IMR-90 (cell line): Measurements from ENCODE around the gene VAT1L. TPM values are rescaled to one million over a fixed set of nuclear protein-coding genes. Genes with fewer than 3 reads are reported as not detected.

Experiments
- ATAC-seq: fragments of 200-7000 bp; cut with Tn5 transposase; 2 replicates; pipeline ENCODE4 v1.9.1; 2020; ENCODE audit warnings: low read depth, mild to moderate bottlenecking, moderate library complexity
- BruUV-seq: library from RNA; stranded (reverse); fragments of 400-500 nt; replicated peaks from 2 replicates; lab custom pipeline; 2021; lab: Mats Ljungman, UMichigan
- CTCF ChIA-PET: fragments of 300-600 bp; formaldehyde crosslinking; extraction: SDS; loops from one replicate; lab custom pipeline; 2021; ENCODE audit warnings: antibody characterized with exemption; lab: Yijun Ruan, JAX
- POLR2A ChIA-PET: fragments of 300-600 bp; sonication (Branson Sonifier 250); formaldehyde crosslinking; loops from one replicate; lab custom pipeline; 2022; ENCODE audit warnings: antibody characterized with exemption; ENCODE audit not compliant: unreplicated experiment; lab: Charles Lee
- DNase-seq: peaks from one replicate; pipeline ENCODE4 v3.0.0; 2013
- H2AFZ ChIP-seq: replicated peaks from 2 replicates; pipeline ENCODE3; 2013; ENCODE audit warnings: low read length, mild to moderate bottlenecking; ENCODE audit not compliant: poor library complexity
- H2AK5ac ChIP-seq: 2 replicates; pipeline ENCODE4 v1.6.1; 2013; ENCODE audit warnings: low read depth, low read length, inconsistent platforms
- H2AK9ac ChIP-seq: replicated peaks from 2 replicates; pipeline ENCODE3; 2013; ENCODE audit warnings: mild to moderate bottlenecking, low read depth, low read length, moderate library complexity; ENCODE audit not compliant: poor library complexity
- H2BK120ac ChIP-seq: 2 replicates; pipeline ENCODE4 v1.6.1; 2013; ENCODE audit warnings: low read depth, low read length, inconsistent platforms
- H2BK15ac ChIP-seq: 3 replicates; pipeline ENCODE4 v1.6.1; 2013; ENCODE audit warnings: low read depth, low read length, inconsistent platforms
- H2BK20ac ChIP-seq: 2 replicates; pipeline ENCODE4 v1.6.1; 2013; ENCODE audit warnings: low read depth, mild to moderate bottlenecking, inconsistent platforms, low read length, moderate library complexity
- H2BK5ac ChIP-seq: 2 replicates; pipeline ENCODE4 v1.6.1; 2013; ENCODE audit warnings: mild to moderate bottlenecking, low read depth, low read length, inconsistent platforms; ENCODE audit not compliant: poor library complexity, severe bottlenecking
- H3K14ac ChIP-seq: replicated peaks from 2 replicates; pipeline ENCODE4 v1.6.1; 2013; ENCODE audit warnings: low read depth, low read length, inconsistent platforms
- H3K18ac ChIP-seq: 2 replicates; pipeline ENCODE4 v1.6.1; 2013; ENCODE audit warnings: low read depth, low read length, control low read depth
- H3K23ac ChIP-seq: 2 replicates; pipeline ENCODE4 v1.6.1; 2013; ENCODE audit warnings: low read depth, low read length, inconsistent platforms
- H3K27ac ChIP-seq: 2 replicates; pipeline ENCODE4 v1.5.1; 2013; ENCODE audit warnings: mild to moderate bottlenecking, control low read depth, low read length; ENCODE audit not compliant: insufficient read depth
- H3K27me3 ChIP-seq: 2 replicates; pipeline ENCODE4 v1.6.1; 2013; ENCODE audit warnings: low read length; ENCODE audit not compliant: control insufficient read depth, insufficient read depth
- H3K36me3 ChIP-seq: 2 replicates; pipeline ENCODE4 v1.6.1; 2013; ENCODE audit warnings: low read length, mixed read lengths; ENCODE audit not compliant: control insufficient read depth, insufficient read depth
- H3K4ac ChIP-seq: 2 replicates; pipeline ENCODE4 v1.6.1; 2013; ENCODE audit warnings: low read depth, low read length, inconsistent platforms
- H3K4me1 ChIP-seq: 2 replicates; pipeline ENCODE4 v1.6.1; 2013; ENCODE audit warnings: low read length, mixed read lengths; ENCODE audit not compliant: control insufficient read depth, insufficient read depth
- H3K4me2 ChIP-seq: 2 replicates; pipeline ENCODE4 v1.6.1; 2013; ENCODE audit warnings: low read depth, mild to moderate bottlenecking, control low read depth, low read length, moderate library complexity
- H3K4me3 ChIP-seq: 2 replicates; pipeline ENCODE4 v1.5.1; 2013; ENCODE audit warnings: low read depth, mild to moderate bottlenecking, control low read depth, low read length, moderate library complexity; ENCODE audit not compliant: insufficient read depth
- H3K56ac ChIP-seq: 2 replicates; pipeline ENCODE4 v1.6.1; 2013; ENCODE audit warnings: low read length, inconsistent platforms; ENCODE audit not compliant: insufficient read depth; ENCODE audit errors: extremely low read depth
- H3K79me1 ChIP-seq, 2 experiments: 2 replicates each; pipeline ENCODE4 v1.6.1; 2013; ENCODE audit warnings: low read length in 2 of 2, inconsistent platforms in 1 of 2, low read depth in 1 of 2
- H3K9ac ChIP-seq: 2 replicates; pipeline ENCODE4 v1.6.1; 2013; ENCODE audit warnings: low read depth, low read length, control low read depth
- H3K9me1 ChIP-seq: 2 replicates; pipeline ENCODE4 v1.6.1; 2013; ENCODE audit warnings: low read length, inconsistent platforms; ENCODE audit not compliant: insufficient read depth
- H3K9me3 ChIP-seq: 2 replicates; pipeline ENCODE4 v1.6.1; 2013; ENCODE audit warnings: low read length; ENCODE audit not compliant: control insufficient read depth, insufficient read depth
- H4K20me1 ChIP-seq: 2 replicates; pipeline ENCODE4 v1.6.1; 2013; ENCODE audit warnings: low read length, inconsistent platforms; ENCODE audit not compliant: insufficient read depth
- H4K5ac ChIP-seq: 2 replicates; pipeline ENCODE4 v1.6.1; 2013; ENCODE audit warnings: mild to moderate bottlenecking, low read depth, low read length, control low read depth
- H4K8ac ChIP-seq, 2 experiments: 2 replicates each; pipeline ENCODE4 v1.6.1; 2013; ENCODE audit warnings: low read depth in 2 of 2, low read length in 2 of 2, control low read depth in 1 of 2, inconsistent platforms in 1 of 2
- H4K91ac ChIP-seq: 2 replicates; pipeline ENCODE4 v1.6.1; 2013; ENCODE audit warnings: low read depth, low read length, inconsistent platforms; ENCODE audit not compliant: insufficient read depth
- BHLHE40 ChIP-seq: fragments of 150-350 bp; IDR thresholded peaks from 2 replicates; pipeline ENCODE4 v1.6.1; 2016; ENCODE audit warnings: mild to moderate bottlenecking, low read depth, low read length
- CEBPB ChIP-seq: IDR thresholded peaks from 2 replicates; pipeline ENCODE4 v1.6.1; 2012; ENCODE audit warnings: low read depth, low read length, improper control_type of control experiment
- CHD1 ChIP-seq: IDR thresholded peaks from 2 replicates; pipeline ENCODE4 v1.6.1; 2012; ENCODE audit warnings: low read depth, low read length, improper control_type of control experiment
- FOS ChIP-seq: fragments of 150-350 bp; IDR thresholded peaks from 2 replicates; pipeline ENCODE4 v1.6.1; 2016; ENCODE audit warnings: low read depth, low read length
- MAFK ChIP-seq: IDR thresholded peaks from 2 replicates; pipeline ENCODE4 v1.6.1; 2012; ENCODE audit warnings: low read depth, low read length, improper control_type of control experiment
- MAZ ChIP-seq: IDR thresholded peaks from 2 replicates; pipeline ENCODE4 v1.6.1; 2012; ENCODE audit warnings: low read depth, mild to moderate bottlenecking, low read length, improper control_type of control experiment, moderate library complexity, borderline replicate concordance
- MXI1 ChIP-seq: IDR thresholded peaks from 2 replicates; pipeline ENCODE4 v1.6.1; 2012; ENCODE audit warnings: low read depth, mild to moderate bottlenecking, low read length, moderate library complexity, borderline replicate concordance
- NFE2L2 ChIP-seq: fragments of 150-350 bp; IDR thresholded peaks from 2 replicates; pipeline ENCODE4 v1.6.1; 2016; ENCODE audit warnings: low read depth, mild to moderate bottlenecking, low read length
- POLR2A ChIP-seq: IDR thresholded peaks from 2 replicates; pipeline ENCODE4 v1.6.1; 2012; ENCODE audit warnings: mild to moderate bottlenecking, low read depth, low read length
- RAD21 ChIP-seq: IDR thresholded peaks from 2 replicates; pipeline ENCODE4 v1.6.1; 2012; ENCODE audit warnings: low read length, improper control_type of control experiment
- RCOR1 ChIP-seq: IDR thresholded peaks from 2 replicates; pipeline ENCODE4 v1.6.1; 2012; ENCODE audit warnings: mild to moderate bottlenecking, low read length, improper control_type of control experiment; ENCODE audit not compliant: insufficient replicate concordance
- RFX5 ChIP-seq: IDR thresholded peaks from 2 replicates; pipeline ENCODE4 v1.8.0; 2012; ENCODE audit warnings: low read depth, mild to moderate bottlenecking, low read length, moderate library complexity
- SMC3 ChIP-seq: fragments of 150-350 bp; IDR thresholded peaks from 2 replicates; pipeline ENCODE4 v1.6.1; 2016; ENCODE audit warnings: low read depth, mild to moderate bottlenecking, antibody characterized with exemption, low read length, moderate library complexity
- WGBS, 2 experiments: methylation state at CpG; one replicate each; pipeline versions ENCODE4 v1.1.5 to v1.1.7; 2013; ENCODE audit warnings: missing lambda C conversion rate in 2 of 2; ENCODE audit not compliant: insufficient read length in 1 of 2; ENCODE audit errors: extremely low coverage in 2 of 2; 5-methylcytosine and 5-hydroxymethylcytosine counted together
- dilution Hi-C: fragments of 300-500 bp; cut with HindIII; formaldehyde crosslinking; loops from one replicate; pipeline ENCODE4 v1.14.3; 2018; ENCODE audit warnings: low sequenced_read_pairs; ENCODE audit not compliant: unreplicated experiment
- in situ Hi-C: fragments of 300-500 bp; cut with MboI; formaldehyde crosslinking; loops from 3 replicates; pipeline ENCODE4 v1.14.3; 2019; ENCODE audit warnings: low sequenced_read_pairs, inconsistent platforms, mixed read lengths
- intact Hi-C: fragments of 100-400 bp; cut with micrococcal nuclease; formaldehyde crosslinking; loops from 2 replicates; pipeline ENCODE4 v1.10.0; 2022
- polyA plus RNA-seq, 3 experiments: library from polyadenylated mRNA; depleted of rRNA; stranded (reverse); fragments of >200 nt; gene quantifications; 2 replicates each; pipeline ENCODE4 v1.2.3, GENCODE V29; 2012; ENCODE audit warnings: low replicate concordance in 1 of 3
- total RNA-seq: library from RNA; depleted of rRNA; stranded (reverse); fragments of >200 nt; gene quantifications from 2 replicates; pipeline ENCODE4 v1.2.3, GENCODE V29; 2012
- TF ChIP-seq, protein P1 (sequence below): fragments of 150-350 bp; IDR thresholded peaks from 2 replicates; pipeline ENCODE4 v1.6.1; 2017; ENCODE audit warnings: mild to moderate bottlenecking, antibody characterized with exemption, low read length, low read depth
- TF ChIP-seq, protein P2 (sequence below): fragments of 150-350 bp; IDR thresholded peaks from 2 replicates; pipeline ENCODE4 v1.6.1; 2016; ENCODE audit warnings: low read depth, mild to moderate bottlenecking, low read length, moderate library complexity, borderline replicate concordance
- TF ChIP-seq, protein P3 (sequence below): conservative IDR thresholded peaks from 2 replicates; pipeline ENCODE4 v1.5.1; 2012; ENCODE audit warnings: mild to moderate bottlenecking, low read depth, low read length, improper control_type of control experiment

Gene VAT1L
- total and polyA plus RNA-seq, 2 of the 4 experiments (the other 2 are of a cell fraction) = 15.4 to 18.5 TPM

DNA sequence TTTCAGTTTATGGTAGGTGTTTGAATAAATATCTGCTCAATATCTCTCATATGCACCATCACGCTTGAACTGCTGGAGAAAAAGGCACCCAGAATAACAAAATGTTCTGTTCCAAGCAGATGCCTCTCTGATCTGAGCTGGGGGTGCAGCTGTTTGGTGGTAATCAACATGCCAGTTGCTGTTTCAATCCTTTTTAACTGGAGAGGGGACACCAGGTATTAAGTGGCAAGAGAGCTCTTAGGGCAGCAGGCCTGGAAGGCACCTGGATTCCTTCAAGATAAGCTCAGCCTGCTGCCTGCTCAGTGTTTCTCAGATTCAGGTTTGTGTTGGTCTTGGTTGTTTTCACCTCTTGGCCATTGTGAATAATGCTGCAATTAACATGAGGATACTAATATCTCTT lies 27.2 kb upstream of the VAT1L start:
- Histone ChIP-seq H3K27ac (no peak overlapping the region), H4K20me1 (no peaks in the 10 kb centered on the region), H3K56ac (no peak overlapping the region), H3K4ac (no peak overlapping the region), H4K91ac (no peak overlapping the region), H3K4me1 (peaks cover 7% of the 10 kb centered on the region), H3K18ac (no peak overlapping the region), H3K9me1 (no peaks in the 10 kb centered on the region; the same call in 1 of the 2 replicates), H3K79me1 (no peaks in the 10 kb centered on the region), H2BK15ac (no peak overlapping the region), H4K8ac (no peak overlapping the region), H3K9ac (no peak overlapping the region), H3K4me2 (no peak overlapping the region), H3K4me3 (no peak overlapping the region), H2AK5ac (no peak overlapping the region), H4K5ac (no peak overlapping the region), H2AFZ (no peak overlapping the region), H3K27me3 (no peaks in the 10 kb centered on the region), H3K23ac (no peak overlapping the region), H2AK9ac (no peak overlapping the region), H3K14ac (no peak overlapping the region), H2BK120ac (no peak overlapping the region), H3K36me3 (no peaks in the 10 kb centered on the region), H3K9me3 (no peaks in the 10 kb centered on the region), H2BK5ac (no peak overlapping the region), H2BK20ac (no peak overlapping the region)
- intact Hi-C loops = no loop called here
- no peak for ATAC-seq
- in situ Hi-C loops = no loop called here
- dilution Hi-C loops = no loop called here
- no TSS peak for BruUV-seq
- CTCF ChIA-PET = interaction anchor here (0.6 to 1.5 kb wide), 2 partner anchors 17 to 26 kb away, joined by 3 read pairs; no protein-coding TSS in a partner anchor
- POLR2A ChIA-PET = no interaction called here
- TF ChIP-seq MXI1 (no peak), RFX5 (no peak), MAFK (no peak), FOS (no peak), RAD21 (no peak), MAZ (no peak), CHD1 (no peak), NFE2L2 (no peak), BHLHE40 (no peak), CEBPB (no peak), RCOR1 (no peak), POLR2A (no peak), SMC3 (no peak)
- TF ChIP-seq, protein P1, sequence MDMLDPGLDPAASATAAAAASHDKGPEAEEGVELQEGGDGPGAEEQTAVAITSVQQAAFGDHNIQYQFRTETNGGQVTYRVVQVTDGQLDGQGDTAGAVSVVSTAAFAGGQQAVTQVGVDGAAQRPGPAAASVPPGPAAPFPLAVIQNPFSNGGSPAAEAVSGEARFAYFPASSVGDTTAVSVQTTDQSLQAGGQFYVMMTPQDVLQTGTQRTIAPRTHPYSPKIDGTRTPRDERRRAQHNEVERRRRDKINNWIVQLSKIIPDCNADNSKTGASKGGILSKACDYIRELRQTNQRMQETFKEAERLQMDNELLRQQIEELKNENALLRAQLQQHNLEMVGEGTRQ = no peak
- TF ChIP-seq, protein P2, sequence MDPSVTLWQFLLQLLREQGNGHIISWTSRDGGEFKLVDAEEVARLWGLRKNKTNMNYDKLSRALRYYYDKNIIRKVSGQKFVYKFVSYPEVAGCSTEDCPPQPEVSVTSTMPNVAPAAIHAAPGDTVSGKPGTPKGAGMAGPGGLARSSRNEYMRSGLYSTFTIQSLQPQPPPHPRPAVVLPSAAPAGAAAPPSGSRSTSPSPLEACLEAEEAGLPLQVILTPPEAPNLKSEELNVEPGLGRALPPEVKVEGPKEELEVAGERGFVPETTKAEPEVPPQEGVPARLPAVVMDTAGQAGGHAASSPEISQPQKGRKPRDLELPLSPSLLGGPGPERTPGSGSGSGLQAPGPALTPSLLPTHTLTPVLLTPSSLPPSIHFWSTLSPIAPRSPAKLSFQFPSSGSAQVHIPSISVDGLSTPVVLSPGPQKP = no peak
- TF ChIP-seq, protein P3, sequence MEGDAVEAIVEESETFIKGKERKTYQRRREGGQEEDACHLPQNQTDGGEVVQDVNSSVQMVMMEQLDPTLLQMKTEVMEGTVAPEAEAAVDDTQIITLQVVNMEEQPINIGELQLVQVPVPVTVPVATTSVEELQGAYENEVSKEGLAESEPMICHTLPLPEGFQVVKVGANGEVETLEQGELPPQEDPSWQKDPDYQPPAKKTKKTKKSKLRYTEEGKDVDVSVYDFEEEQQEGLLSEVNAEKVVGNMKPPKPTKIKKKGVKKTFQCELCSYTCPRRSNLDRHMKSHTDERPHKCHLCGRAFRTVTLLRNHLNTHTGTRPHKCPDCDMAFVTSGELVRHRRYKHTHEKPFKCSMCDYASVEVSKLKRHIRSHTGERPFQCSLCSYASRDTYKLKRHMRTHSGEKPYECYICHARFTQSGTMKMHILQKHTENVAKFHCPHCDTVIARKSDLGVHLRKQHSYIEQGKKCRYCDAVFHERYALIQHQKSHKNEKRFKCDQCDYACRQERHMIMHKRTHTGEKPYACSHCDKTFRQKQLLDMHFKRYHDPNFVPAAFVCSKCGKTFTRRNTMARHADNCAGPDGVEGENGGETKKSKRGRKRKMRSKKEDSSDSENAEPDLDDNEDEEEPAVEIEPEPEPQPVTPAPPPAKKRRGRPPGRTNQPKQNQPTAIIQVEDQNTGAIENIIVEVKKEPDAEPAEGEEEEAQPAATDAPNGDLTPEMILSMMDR = no peak
- WGBS, 2 experiments = no CpG with 5 or more reads among the region's 1 CpG
- DNase-seq = no peak
